ENCODE results near the gene FNDC3B.

Gene FNDC3B

DNA sequence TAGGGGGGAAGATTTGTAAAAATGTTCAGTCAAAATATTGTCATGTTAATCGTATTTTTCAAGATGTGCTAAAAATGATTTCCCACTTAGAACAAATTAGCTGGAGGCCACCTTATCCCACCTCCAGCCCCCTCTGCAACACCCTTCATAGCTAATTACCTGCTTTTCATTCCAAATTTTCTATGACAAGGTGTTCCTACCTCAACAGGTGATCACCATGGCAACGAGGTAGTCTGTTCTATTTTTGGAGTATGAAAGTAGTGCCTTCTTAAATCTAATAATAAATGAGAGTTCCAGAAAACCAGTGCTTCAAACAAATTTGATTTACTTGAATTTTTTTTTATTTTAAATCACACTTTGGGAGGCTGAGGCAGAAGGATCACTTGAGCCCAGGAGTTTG is 149.8 kb downstream of the FNDC3B start:
- TF ChIP-seq, protein P1, sequence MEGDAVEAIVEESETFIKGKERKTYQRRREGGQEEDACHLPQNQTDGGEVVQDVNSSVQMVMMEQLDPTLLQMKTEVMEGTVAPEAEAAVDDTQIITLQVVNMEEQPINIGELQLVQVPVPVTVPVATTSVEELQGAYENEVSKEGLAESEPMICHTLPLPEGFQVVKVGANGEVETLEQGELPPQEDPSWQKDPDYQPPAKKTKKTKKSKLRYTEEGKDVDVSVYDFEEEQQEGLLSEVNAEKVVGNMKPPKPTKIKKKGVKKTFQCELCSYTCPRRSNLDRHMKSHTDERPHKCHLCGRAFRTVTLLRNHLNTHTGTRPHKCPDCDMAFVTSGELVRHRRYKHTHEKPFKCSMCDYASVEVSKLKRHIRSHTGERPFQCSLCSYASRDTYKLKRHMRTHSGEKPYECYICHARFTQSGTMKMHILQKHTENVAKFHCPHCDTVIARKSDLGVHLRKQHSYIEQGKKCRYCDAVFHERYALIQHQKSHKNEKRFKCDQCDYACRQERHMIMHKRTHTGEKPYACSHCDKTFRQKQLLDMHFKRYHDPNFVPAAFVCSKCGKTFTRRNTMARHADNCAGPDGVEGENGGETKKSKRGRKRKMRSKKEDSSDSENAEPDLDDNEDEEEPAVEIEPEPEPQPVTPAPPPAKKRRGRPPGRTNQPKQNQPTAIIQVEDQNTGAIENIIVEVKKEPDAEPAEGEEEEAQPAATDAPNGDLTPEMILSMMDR (IDR thresholded peaks at IDR 0.05; ENCODE audit: low read depth, low read length): no peak
- TF ChIP-seq EZH2phosphoT487 (IDR thresholded peaks at IDR 0.05; ENCODE audit: low read depth): no peak
- Histone ChIP-seq H3K9me3 (ENCODE audit: insufficient read depth, low read length) (no peaks in the 10 kb centered on the region), H3K4me2 (ENCODE audit: low read length) (no peak overlapping the region), H4K20me1 (ENCODE audit: insufficient read depth, low read length) (0 out of 2 replicates have a peak, but pooled peaks cover 2% of the 10 kb centered on the region), H3K27ac (ENCODE audit: low read length) (no peak overlapping the region), H3K4me3 (ENCODE audit: low read length) (no peak overlapping the region), H3K36me3 (replicated peaks; ENCODE audit: low read depth, low read length) (no peaks in the 10 kb centered on the region), H3K9ac (ENCODE audit: low read length) (no peak overlapping the region), H3K79me2 (ENCODE audit: low read length) (no peaks in the 10 kb centered on the region), H3K4me1 (ENCODE audit: low read length) (peaks cover 5% of the 10 kb centered on the region), H3K27me3 (ENCODE audit: low read depth, low read length) (no peaks in the 10 kb centered on the region), H2AFZ (ENCODE audit: low read depth, low read length) (no peak overlapping the region)

- H3K27ac ChIP-seq (ENCODE audit: low read length): no peak overlapping the region
- no peaks in the 10 kb centered on the region for H3K9me3 ChIP-seq (ENCODE audit: insufficient read depth, low read length)
- no peak overlapping the region for H3K4me2 ChIP-seq (ENCODE audit: low read length)
- no peak overlapping the region for H3K9ac ChIP-seq (ENCODE audit: low read length)
- H2AFZ ChIP-seq (ENCODE audit: low read depth, low read length): no peak overlapping the region
- 0 out of 2 replicates have a peak, but pooled peaks cover 2% of the 10 kb centered on the region for H4K20me1 ChIP-seq (ENCODE audit: insufficient read depth, low read length)
- no peaks in the 10 kb centered on the region for H3K36me3 ChIP-seq (replicated peaks; ENCODE audit: low read depth, low read length)
- TF ChIP-seq, protein P1 (IDR thresholded peaks at IDR 0.05; ENCODE audit: low read depth, low read length): no peak
- no peak for TF ChIP-seq EZH2phosphoT487 (IDR thresholded peaks at IDR 0.05; ENCODE audit: low read depth)
- no peak overlapping the region for H3K4me3 ChIP-seq (ENCODE audit: low read length)
- H3K79me2 ChIP-seq (ENCODE audit: low read length): no peaks in the 10 kb centered on the region
- H3K4me1 ChIP-seq (ENCODE audit: low read length): peaks cover 5% of the 10 kb centered on the region
- H3K27me3 ChIP-seq (ENCODE audit: low read depth, low read length): no peaks in the 10 kb centered on the region
These were observed 150.7 kb downstream of the FNDC3B start for GRCh38 chr3:172189987-172190603.

DNA sequence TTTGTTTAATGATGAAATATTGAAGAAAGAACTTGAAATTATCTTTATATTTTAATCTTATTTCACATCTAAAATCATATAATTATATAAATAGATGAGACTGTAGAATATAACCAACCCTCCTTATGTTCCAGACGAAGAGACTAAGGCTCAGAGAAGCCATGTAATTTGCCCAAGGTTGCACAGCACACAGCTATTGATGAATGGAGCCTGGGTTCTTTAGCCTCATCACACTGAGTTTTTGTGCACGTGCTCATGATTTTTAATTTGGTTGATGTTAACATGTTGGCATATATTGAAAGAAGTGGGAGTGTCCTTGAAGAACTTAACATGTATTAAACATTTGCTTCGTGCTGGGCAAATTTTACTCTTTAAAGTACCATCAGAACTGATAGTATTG is 151.6 kb downstream of the FNDC3B start:
- H4K20me1 ChIP-seq (ENCODE audit: insufficient read depth, low read length): no peaks in the 10 kb centered on the region
- no peak overlapping the region for H3K27ac ChIP-seq (ENCODE audit: low read length)
- H3K4me1 ChIP-seq (ENCODE audit: low read length): peaks cover 1% of the 10 kb centered on the region
- no peaks in the 10 kb centered on the region for H3K79me2 ChIP-seq (ENCODE audit: low read length)
- no peaks in the 10 kb centered on the region for H3K27me3 ChIP-seq (ENCODE audit: low read depth, low read length)
- H3K4me3 ChIP-seq (ENCODE audit: low read length): no peak overlapping the region
- H3K9me3 ChIP-seq (ENCODE audit: insufficient read depth, low read length): no peaks in the 10 kb centered on the region
- H3K9ac ChIP-seq (ENCODE audit: low read length): no peak overlapping the region
- no peak for TF ChIP-seq EZH2phosphoT487 (IDR thresholded peaks at IDR 0.05; ENCODE audit: low read depth)
- TF ChIP-seq, protein P1 (IDR thresholded peaks at IDR 0.05; ENCODE audit: low read depth, low read length): no peak
- no peaks in the 10 kb centered on the region for H3K36me3 ChIP-seq (replicated peaks; ENCODE audit: low read depth, low read length)
- H2AFZ ChIP-seq (ENCODE audit: low read depth, low read length): no peak overlapping the region
- no peak overlapping the region for H3K4me2 ChIP-seq (ENCODE audit: low read length)

- H3K36me3 ChIP-seq (replicated peaks; ENCODE audit: low read depth, low read length): no peaks in the 10 kb centered on the region
- H4K20me1 ChIP-seq (ENCODE audit: insufficient read depth, low read length): no peaks in the 10 kb centered on the region
- no peaks in the 10 kb centered on the region for H3K79me2 ChIP-seq (ENCODE audit: low read length)
- H3K4me1 ChIP-seq (ENCODE audit: low read length): no peaks in the 10 kb centered on the region
- no peak overlapping the region for H3K27ac ChIP-seq (ENCODE audit: low read length)
- no peak overlapping the region for H3K4me3 ChIP-seq (ENCODE audit: low read length)
- no peak overlapping the region for H2AFZ ChIP-seq (ENCODE audit: low read depth, low read length)
- no peaks in the 10 kb centered on the region for H3K27me3 ChIP-seq (ENCODE audit: low read depth, low read length)
- no peaks in the 10 kb centered on the region for H3K9me3 ChIP-seq (ENCODE audit: insufficient read depth, low read length)
- no peak overlapping the region for H3K4me2 ChIP-seq (ENCODE audit: low read length)
- no peak for TF ChIP-seq EZH2phosphoT487 (IDR thresholded peaks at IDR 0.05; ENCODE audit: low read depth)
- TF ChIP-seq, protein P1 (IDR thresholded peaks at IDR 0.05; ENCODE audit: low read depth, low read length): no peak
- H3K9ac ChIP-seq (ENCODE audit: low read length): no peak overlapping the region
These were observed 152.3 kb downstream of the FNDC3B start for GRCh38 chr3:172191629-172192028.

All from OCI-LY3 (cell line).